ENCODE data around the gene TMEM106A.
"Not testable (repeated sequence)": the region's sequence is repeated elsewhere in the genome, so short reads cannot be mapped to it uniquely, and the experiment has no call there.

Gene TMEM106A, protein sequence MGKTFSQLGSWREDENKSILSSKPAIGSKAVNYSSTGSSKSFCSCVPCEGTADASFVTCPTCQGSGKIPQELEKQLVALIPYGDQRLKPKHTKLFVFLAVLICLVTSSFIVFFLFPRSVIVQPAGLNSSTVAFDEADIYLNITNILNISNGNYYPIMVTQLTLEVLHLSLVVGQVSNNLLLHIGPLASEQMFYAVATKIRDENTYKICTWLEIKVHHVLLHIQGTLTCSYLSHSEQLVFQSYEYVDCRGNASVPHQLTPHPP

DNA sequence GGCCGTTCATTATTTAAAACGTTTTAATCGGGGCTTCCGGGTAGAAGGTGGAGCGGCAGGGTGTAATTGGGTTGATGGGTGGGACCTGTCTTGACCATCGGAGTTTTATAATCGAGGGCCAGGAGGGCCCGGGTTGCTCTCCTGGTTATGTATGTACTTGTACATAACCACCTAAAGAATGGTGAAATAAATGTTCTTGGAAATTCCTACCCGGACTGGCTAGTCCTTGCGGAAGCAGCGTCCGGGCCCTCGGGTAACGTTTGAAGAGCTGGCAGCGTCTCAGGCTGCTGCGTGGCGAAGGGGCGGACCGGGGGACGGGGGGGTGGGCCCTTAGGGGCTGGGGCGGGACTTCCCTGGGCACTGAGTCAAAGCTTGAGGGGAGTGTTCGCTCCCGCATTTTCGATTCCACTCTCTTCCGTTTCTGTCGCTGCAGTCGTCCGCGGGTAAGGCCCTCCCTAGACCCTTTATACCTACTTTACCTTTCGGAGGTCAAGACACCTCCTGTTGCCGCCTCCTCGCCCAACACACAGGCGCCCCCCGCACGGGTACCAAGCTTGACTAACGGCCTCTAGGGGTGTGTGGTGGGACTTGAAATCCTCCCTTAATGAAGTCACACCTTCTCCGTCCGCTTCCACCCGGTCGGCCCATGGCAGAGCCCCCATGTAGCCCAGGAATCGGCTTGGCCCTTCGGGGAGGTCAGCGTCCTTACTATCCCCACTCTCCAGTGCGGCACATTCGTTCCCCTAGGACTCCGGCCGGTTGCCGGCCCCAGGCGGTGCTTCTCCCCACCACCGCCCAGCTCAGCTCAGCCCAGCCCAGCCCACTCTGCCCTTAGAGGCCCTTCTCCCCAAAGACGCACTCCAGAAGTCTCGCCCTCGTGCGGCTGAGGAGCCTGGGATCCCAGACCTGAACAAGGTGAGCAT is at the start of gene TMEM106A:
Gene TMEM106A, plus strand, starts transcription at position 396 of the 923 bp plus-strand sequence. CDS start 1,167 bp downstream, outside the sequence.
- peak; percentile 92 for DNase-seq

DNA sequence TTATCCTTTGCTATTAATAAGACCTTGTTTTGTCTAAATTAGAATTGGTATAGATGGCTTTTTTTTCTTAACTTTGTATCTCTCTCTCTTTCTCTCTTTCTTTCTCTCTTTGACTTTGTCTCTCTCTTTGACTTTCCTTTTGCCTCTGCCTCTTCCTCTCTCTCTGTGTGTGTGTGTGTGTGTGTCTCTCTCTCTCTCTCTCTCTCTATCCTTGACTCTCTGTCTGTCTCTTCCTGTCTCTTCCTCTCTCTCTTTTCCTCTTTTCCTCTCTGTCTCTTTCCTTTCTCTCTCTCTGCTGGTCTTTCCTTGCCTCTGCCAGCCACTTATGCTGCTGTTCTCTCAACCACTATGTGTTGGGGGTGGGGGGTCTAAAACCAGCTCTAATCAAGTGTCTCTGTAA is 45.7 kb upstream of the TMEM106A start:
- not testable (repeated sequence) for DNase-seq

DNA sequence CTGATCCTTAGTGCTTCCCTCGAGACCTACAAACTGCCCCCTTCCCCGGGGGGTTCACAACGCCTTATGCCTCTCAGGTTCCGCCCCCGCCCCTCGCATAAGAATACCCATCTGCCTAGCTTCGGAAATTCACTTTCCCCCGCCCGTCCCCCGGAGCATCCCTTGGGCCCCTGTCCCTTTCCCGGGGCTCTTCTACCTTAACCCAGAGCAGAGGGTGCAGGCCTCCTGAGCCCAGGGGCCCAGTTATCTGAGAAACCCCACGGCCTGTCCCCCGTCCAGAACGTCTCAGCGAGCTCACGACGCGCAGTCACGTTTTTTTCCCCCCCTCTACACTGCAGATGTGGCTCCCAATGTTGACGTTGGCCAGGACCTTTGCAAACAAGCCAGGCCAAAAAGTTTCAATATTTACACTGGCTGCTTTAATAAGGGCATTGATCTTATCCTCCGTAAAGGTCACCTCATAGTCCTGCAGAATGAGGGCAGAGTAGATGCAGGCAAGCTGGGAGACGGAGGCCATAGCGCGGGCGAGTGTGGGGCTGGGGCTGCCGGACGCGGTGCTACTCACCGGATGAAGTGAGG is 42.0 kb upstream of the TMEM106A start:
- DNase-seq, result no peak

DNA sequence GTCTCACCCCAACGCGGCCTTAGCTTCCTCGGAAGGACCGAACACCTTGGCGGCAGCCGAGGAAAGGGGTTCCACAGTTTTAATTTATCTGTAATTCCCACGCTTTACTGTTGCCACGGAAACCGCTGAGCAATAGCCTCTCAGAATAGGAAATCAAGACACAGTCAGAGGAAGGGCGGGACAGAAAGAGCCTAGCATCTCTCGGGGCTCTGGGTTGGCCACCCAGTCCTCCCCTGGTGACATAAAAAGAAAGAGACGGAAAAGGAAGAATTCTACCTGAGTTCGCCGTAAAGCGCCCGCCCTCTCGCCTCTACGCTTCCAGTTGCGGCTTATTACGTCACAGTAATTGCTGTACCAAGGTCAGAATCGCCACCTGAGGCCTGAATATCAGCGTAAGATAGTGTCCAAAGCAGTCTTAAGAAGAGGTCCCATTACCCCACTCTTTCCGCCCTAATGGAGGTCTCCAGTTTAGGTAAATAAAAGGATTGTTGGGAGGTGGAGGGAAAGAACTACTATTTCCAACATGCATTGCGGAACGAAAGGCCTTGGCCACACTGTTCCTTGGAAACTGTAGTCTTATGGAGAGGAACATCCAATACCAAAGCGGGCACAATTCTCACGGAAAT is 41.4 kb upstream of the TMEM106A start:
- peak; percentile 93 for DNase-seq

DNA sequence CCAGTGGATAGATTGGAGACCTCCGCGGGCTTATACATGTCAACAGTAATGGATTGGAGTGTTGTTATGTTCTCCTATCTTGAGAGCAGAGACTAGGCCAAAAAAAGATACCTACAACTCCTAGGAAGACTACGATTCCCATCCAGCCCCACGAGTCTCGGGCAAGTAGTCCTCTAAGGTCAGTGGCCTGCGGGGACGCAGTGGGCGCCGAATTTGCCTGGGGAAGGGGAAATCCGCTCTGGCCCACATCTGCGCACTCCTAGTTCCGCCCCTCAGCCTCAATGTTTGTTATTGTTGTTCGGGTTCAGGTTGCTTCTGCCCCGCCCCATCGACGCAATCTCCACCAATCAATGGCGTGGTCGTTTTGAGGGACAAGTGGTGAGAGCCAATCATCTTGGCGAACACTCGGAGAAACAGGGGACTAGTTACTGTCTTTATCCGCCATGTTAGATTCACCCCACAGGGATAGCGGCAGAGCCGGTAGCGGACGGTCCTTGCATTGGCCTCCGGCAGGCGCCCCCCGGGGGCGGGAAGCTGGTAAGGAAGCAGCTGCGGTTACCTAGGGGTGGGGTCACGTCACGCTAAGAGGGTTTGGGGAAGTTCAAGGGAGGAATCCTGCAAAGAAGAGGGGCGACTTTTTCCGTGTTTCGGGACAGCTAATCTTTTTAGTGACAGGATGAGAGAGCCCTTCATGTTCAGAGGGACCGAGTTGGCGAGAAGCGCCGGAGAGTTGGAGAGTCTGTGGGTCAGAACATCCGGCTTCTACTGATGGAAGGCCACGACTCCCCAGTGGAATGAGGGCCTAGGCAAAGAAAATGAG is 40.7 kb upstream of the TMEM106A start, which contains the start of gene NBR1:
Gene NBR1, plus strand, starts transcription at position 449 of the 820 bp plus-strand sequence. CDS start 4,586 bp downstream, outside the sequence.
- peak; percentile 97 for DNase-seq

DNA sequence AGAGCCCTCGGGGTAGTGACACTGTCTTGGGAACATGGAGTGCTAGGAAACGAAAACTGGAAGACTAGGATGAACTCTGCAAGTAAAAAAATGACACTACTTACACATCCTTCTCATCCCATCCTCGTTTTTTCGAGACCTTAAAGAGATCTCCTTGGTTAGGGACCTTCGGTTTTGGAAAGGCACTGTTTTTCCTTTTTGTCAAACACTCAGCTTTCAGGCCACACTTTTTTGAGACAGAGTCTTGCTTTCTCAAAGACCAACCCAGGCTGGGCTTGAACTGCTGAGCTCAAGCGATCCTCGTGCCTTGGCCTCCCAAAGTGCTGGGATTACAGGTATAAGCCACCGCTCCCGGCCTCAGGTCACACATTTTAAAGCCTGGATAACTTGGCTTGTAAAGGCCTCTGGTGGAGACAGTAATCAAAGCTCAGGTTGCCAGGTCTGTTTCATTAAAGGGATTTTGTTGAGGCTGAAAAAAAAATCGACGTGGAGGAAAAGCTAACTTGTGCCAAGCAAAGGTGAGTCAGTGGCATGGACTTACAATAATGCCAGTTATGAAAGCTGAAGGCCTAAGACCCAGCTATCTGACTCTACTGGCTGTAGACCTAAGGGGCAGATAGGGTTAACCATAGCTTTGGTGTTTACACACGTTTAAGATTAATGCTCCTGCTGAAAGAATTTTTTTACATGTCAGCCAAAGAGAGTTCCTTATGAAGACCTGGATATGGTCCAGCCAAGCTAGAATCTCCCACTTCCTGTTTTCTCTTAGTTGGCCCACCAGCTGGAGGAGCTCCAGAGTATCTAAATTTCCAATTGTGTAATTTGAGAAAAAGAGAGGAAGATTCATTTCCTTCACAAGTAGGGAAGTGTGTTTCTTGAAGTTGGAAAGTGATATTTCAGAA is 39.8 kb upstream of the TMEM106A start:
- DNase-seq, result peak; percentile 94

DNA sequence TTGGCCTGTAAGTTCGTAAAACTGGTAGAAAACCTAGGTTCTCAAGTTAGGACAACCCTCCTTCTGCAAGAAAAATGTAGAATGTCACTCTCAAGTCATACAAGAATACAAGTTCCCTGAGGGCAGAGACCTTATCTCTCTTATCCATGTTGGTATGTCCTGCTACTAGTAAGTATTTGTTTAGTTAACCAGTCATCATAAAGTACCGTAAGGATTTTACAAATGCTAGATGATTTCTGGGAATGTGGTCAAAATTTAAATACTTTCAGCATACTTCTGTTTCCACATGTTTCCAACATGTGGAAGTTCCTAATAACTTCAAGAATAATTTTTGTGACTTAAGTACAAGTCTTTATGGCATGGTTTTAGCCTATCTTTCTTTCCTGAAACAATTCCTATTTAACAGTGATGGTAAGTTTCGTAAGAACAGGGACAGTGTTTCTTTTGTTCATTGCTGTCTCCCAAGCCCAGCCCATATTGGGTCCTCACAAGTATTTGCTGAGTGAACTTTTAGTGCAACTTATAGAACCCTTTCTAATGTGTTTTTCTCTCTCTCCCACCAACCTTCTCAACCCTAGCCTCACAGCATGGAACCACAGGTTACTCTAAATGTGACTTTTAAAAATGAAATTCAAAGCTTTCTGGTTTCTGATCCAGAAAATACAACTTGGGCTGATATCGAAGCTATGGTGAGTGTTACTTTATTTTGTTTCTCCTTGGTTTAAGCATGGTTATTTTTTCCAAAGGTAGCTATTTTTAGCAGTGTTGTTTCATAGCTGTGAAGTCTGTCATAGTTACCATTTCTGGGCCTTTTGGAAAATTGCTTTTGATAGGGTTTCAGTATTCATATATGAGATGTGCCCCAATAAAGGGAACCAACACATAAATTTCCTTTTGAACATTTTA is 36.2 kb upstream of the TMEM106A start:
- no peak for DNase-seq

DNA sequence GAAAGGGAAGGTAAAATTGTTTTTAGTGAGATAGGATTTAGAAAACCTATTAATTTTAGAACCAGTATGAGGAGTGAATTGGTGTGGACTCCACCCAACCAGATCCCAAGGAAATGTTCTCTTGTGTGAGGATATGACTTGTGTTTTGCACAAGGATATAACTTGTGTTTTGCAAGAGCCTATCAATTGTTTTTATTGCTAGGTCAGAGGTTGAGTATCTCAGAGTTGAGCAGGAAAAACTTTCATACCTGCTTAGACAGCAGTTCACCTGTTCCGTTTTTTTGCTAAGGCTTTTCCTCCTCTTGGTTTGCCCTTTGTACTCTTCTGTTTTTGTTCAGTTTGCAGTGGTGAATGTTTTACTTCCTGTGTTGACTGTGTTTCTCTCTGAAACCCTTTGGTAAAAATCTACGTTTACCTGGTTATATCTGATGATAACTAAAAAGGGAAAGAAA is 35.5 kb upstream of the TMEM106A start:
- no peak for DNase-seq

DNA sequence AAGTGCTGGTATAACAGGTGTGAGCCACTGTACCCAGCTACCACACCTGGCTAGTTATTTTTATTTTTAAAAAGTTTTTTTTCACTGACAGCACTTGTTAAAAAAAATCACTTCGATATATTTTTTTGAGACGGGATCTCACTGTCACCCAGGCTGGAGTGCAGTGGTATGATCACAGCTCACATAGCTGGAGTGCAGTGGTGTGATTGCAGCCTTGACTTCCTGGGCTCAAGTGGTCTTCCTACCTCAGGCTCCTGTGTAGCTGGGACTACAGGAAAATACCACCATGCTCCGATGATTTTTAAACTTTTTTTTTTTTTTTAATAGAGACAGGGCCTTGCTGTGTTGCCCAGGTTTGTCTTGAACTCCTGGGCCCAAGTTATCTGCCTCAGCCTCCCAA is 27.8 kb upstream of the TMEM106A start:
- no peak for DNase-seq

DNA sequence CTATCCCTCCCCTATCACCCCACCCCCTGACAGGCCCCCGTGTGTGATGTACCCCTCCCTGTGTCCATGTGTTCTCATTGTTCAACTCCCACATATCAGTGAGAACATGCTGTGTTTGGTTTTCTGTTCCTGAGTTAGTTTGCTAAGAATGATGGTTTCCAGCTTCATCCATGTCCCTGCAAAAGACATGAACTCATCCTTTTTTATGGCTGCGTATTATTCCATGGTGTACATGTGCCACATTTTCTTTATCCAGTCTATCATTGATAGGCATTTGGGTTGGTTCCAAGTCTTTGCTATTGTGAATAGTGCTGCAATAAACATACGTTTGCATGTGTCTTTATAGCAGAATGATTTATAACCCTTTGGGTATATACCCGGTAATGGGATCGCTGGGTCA is 25.0 kb upstream of the TMEM106A start:
- not testable (repeated sequence) for DNase-seq

DNA sequence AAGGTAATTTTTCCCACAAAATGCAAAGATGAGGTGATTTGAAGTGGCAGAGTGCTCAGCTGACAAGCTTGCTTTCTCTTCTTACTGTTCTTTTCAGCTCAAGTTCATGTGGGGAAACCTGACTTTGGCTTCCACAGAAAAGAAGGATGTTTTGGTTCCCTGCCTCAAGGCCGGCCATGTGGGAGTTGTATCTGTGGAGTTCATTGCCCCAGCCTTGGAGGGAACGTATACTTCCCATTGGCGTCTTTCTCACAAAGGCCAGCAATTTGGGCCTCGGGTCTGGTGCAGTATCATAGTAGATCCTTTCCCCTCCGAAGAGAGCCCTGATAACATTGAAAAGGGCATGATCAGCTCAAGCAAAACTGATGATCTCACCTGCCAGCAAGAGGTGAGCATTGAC is 18.4 kb upstream of the TMEM106A start:
- no peak for DNase-seq

DNA sequence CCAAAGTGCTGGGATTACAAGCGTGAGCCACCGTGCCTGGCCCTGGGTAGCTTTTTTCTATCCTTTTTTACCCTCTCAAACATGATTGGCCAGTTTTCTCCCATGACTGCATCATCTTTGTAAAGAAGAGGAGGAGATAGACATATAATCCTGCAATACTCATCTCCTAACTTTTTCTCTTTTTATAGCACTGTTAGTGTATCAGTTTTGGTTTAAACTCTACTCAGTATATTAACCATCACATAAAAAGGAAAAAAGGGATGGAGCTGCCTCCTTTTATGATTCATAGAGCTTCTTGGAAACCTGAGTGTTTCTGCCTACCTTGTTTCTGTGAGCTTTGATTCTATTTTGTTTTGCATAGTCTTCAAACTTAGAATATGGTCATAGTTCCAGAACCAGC is 12.0 kb upstream of the TMEM106A start:
- no peak for DNase-seq

DNA sequence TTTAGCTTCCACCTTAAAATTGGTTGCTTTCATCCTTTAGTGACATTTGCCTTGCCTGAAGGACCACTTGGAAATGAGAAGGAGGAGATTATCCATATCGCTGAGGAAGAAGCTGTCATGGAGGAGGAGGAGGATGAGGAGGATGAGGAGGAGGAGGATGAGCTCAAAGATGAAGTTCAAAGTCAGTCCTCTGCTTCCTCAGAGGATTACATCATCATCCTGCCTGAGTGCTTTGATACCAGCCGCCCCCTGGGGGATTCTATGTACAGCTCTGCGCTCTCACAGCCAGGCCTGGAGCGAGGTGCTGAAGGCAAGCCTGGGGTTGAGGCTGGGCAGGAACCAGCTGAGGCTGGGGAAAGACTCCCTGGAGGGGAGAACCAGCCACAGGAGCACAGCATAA is 11.5 kb upstream of the TMEM106A start:
- DNase-seq, result no peak

DNA sequence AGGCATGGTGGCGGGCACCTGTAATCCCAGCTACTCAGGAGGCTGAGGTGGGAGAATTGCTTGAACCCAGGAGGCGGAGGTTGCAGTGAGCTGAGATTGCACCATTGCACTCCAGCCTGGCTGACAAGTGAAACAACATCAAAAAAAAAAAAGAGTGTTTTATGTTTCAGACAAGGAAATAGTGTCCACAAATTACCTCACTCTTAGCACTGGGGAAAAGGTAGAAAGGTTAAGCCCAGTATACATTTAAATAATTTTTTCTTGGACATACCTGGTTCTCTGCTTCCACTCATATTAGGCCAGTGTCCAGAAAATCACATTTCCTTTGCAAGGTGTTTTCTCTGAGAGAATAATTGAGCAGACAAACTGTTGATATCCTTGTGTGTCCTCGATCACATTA is 8.7 kb upstream of the TMEM106A start:
- not testable (repeated sequence) for DNase-seq

DNA sequence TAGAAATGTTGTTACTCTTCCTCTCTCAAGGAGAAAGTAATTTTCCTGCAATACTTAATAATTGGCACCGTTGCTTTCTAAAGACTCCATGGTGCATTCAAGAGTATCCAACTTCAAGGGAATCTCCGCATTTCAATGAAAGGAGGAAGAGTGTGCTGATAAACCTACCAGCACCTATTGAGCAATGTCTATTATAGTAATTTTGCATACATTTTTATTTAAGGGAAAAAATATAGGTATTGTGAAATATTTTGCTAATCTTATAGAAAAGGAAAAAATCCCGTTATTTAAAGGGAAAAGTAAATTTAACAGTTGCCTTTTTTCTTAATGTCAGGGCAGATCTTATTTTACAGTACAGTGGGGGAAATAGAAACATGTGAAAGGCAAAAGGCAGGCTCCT is 1.1 kb upstream of the TMEM106A start:
- DNase-seq, result peak; percentile 8

DNA sequence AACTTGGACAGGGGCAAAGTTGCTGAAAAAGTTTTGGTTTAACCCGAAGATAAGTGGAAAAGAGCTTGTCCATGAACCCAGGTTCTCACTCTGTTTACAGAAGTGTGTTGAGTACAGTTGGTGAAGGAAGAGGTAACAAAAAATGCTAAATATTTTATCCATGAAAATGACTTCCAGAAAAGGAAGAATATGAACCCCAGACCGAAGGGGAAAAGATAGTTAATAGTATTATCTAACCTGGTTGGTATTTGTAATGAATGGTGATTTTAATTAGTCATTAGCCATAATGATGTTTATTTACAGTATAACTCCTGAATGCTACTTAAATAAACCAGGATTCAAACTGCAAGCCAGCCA is 574 bp upstream of the TMEM106A start:
- DNase-seq, result peak; percentile 9

DNA sequence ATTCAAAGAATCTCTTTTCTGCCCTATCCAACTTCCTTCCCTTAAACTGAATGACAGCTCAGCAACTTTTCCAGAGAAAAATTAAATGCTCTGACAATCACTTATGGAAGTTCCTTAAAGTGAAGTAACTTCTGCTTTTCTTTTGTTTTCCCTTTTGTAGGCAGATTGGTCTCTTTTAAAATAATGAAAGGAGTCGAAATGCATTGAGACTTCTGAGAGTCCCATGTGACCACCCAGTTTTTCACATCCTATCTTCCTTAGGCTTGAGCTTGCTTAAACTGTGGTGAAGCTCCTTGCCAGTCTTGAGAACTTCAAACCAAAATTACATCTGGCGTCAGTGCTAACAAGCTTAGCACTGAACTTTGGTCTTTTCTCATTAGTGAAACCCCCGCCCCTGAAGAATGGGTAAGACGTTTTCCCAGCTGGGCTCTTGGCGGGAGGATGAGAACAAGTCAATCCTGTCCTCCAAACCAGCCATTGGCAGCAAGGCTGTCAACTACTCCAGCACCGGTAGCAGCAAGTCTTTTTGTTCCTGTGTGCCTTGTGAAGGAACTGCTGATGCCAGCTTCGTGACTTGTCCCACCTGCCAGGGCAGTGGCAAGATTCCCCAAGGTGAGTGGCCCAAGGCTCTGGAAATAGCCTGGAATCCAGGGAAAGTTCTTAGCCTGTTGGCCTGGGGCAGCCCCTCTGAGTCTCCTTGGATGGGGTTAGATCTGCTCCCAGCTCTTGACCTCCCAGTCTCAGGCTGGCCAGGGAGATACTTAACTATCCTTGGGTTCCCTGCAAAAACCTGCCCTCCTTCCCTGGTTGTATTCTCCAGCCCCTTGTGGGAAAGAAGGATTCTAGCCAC is 1.2 kb downstream of the TMEM106A start:
- peak; percentile 82 for DNase-seq

DNA sequence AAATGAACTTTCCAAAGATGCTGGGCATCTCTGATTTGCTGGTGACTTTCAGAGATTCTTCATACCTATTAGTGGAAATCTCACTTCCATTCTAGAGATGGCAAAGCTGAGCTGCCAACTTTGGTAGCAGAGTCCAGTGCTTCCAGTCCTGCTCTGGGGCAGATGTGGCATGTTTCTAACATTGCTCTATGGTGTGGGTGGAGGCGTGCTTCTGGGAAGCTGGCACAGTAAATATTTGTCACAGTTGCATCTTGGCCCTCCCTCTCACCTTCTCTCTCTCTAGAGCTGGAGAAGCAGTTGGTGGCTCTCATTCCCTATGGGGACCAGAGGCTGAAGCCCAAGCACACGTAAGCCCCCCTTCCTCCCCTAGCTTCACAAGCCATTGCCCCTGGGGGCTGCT is 1.9 kb downstream of the TMEM106A start:
- DNase-seq, result no peak

DNA sequence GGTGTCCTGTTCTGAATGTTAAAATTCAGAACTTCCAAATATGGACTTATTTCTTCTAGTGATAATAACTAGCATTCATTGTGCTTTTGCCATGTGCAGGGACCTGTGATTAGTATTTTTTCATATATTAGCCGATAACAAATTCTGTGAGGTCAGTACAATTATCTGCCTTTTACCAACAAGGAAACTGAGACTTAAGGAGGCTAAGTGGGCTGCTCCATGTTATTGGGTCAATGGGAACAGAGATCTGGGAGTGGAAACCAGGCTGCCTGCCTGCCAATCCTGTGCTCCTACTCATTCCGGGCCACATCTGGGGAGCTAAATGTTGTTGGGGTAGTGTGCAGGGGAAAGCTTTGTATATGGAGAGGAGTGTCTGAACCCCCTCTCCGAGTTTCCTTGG is 3.7 kb downstream of the TMEM106A start:
- no peak for DNase-seq

Measured in suppressor macrophage treated with lipopolysaccharide for 4 hours (primary cell).